Activated CD4-positive, alpha-beta T cell treated with anti-CD3 and anti-CD28 coated beads, Interleukin-2, amount 50 U/mL, for 24 hours (primary cell): Measurements from ENCODE around the gene UMPS.

Experiments
- DNase-seq, 2 donors: peaks; one replicate each; pipeline ENCODE4 v3.0.0-alpha.2; 2020; ENCODE audit warnings: low read depth in 1 of 2, low spot score in 1 of 2

UMPS gene

GRCh38 chr3:124730129-124730940 lies at the start of gene UMPS:
Gene UMPS, plus strand, starts transcription at chr3:124730452. Its CDS starts 20 bp downstream, at chr3:124730472.
- peak; percentile 85 to 92 for DNase-seq

GRCh38 chr3:124680521-124680920 lies 49.7 kb upstream of the UMPS start:
- no peak for DNase-seq

GRCh38 chr3:124682263-124682662 lies 48.0 kb upstream of the UMPS start:
- no peak for DNase-seq

- no peak for DNase-seq
Observed at GRCh38 chr3:124684459-124684858, 45.8 kb upstream of the UMPS start.

GRCh38 chr3:124685067-124685466 lies 45.2 kb upstream of the UMPS start:
- DNase-seq = no peak

GRCh38 chr3:124685481-124685880 lies 44.8 kb upstream of the UMPS start:
- no peak for DNase-seq

- no peak for DNase-seq
Observed at GRCh38 chr3:124686028-124686670, 44.1 kb upstream of the UMPS start.

GRCh38 chr3:124688581-124689454 lies 41.4 kb upstream of the UMPS start:
- peak; percentile 47 to 72 for DNase-seq

GRCh38 chr3:124691599-124691998 lies 38.7 kb upstream of the UMPS start:
- DNase-seq = no peak

GRCh38 chr3:124694486-124694885 lies 35.8 kb upstream of the UMPS start:
- no peak for DNase-seq

GRCh38 chr3:124695369-124695768 lies 34.9 kb upstream of the UMPS start:
- DNase-seq = no peak

- no peak for DNase-seq
Observed at GRCh38 chr3:124696006-124696405, 34.2 kb upstream of the UMPS start.

GRCh38 chr3:124697302-124697701 lies 33.0 kb upstream of the UMPS start:
- no peak for DNase-seq

GRCh38 chr3:124698030-124698770 lies 32.1 kb upstream of the UMPS start:
- DNase-seq = no peak

- no peak for DNase-seq
Observed at GRCh38 chr3:124699051-124699450, 31.2 kb upstream of the UMPS start.

- DNase-seq = no peak
Observed at GRCh38 chr3:124699686-124700396, 30.4 kb upstream of the UMPS start.

GRCh38 chr3:124700880-124701684 lies 29.2 kb upstream of the UMPS start:
- DNase-seq = no peak

- no peak for DNase-seq
Observed at GRCh38 chr3:124701687-124702086, 28.6 kb upstream of the UMPS start.

- DNase-seq = no peak
Observed at GRCh38 chr3:124702950-124703349, 27.3 kb upstream of the UMPS start.
